HepG2 (cell line): ENCODE data around the gene BEST2. TPM values are rescaled to one million over a fixed set of nuclear protein-coding genes. Genes with fewer than 3 reads are reported as not detected.
A peak's percentile ranks its signal among the peaks of the same experiment; 100 is the strongest.

ENCODE experiments used
- HNF4G ChIP-seq, 2 experiments: sonication (generic) in 1 of 2; formaldehyde crosslinking in 1 of 2; IDR thresholded peaks; 2 replicates each; pipeline versions ENCODE4 v1.4.0 to v1.6.1; 2011 to 2020; ENCODE audit warnings: borderline replicate concordance in 2 of 2, low read depth in 2 of 2, mild to moderate bottlenecking in 2 of 2, low read length in 1 of 2, missing genetic modification reagents in 1 of 2, moderate library complexity in 1 of 2
- RFXAP ChIP-seq: sonication (generic); formaldehyde crosslinking; IDR thresholded peaks from 2 replicates; pipeline ENCODE4 v1.4.0; 2020; ENCODE audit warnings: missing genetic modification reagents, borderline replicate concordance
- ZFYVE20 ChIP-seq: sonication (generic); formaldehyde crosslinking; IDR thresholded peaks from 2 replicates; pipeline ENCODE4 v1.8.0; 2023; ENCODE audit warnings: low read depth, mild to moderate bottlenecking, moderate library complexity, missing genetic modification reagents, borderline replicate concordance
- ZNF460 ChIP-seq: sonication (generic); formaldehyde crosslinking; IDR thresholded peaks from 2 replicates; pipeline ENCODE4 v1.5.1; 2020; ENCODE audit warnings: missing genetic modification reagents, mild to moderate bottlenecking, borderline replicate concordance
- ZNF563 ChIP-seq: sonication (generic); formaldehyde crosslinking; IDR thresholded peaks from 2 replicates; pipeline ENCODE4 v1.8.0; 2022; ENCODE audit warnings: mild to moderate bottlenecking, moderate library complexity, missing genetic modification reagents
- ZNF761 ChIP-seq: sonication (generic); formaldehyde crosslinking; conservative IDR thresholded peaks from 2 replicates; pipeline ENCODE4 v1.4.0; 2020; ENCODE audit warnings: mild to moderate bottlenecking, missing genetic modification reagents
- ZNF773 ChIP-seq: sonication (generic); formaldehyde crosslinking; IDR thresholded peaks from 2 replicates; pipeline ENCODE4 v1.4.0; 2020; ENCODE audit warnings: missing genetic modification reagents, borderline replicate concordance
- ZSCAN20 ChIP-seq: sonication (generic); formaldehyde crosslinking; IDR thresholded peaks from 2 replicates; pipeline ENCODE4 v1.4.0; 2020; ENCODE audit warnings: missing genetic modification reagents, mild to moderate bottlenecking, borderline replicate concordance
- ZSCAN31 ChIP-seq: sonication (generic); formaldehyde crosslinking; IDR thresholded peaks from 2 replicates; pipeline ENCODE4 v1.5.0; 2020; ENCODE audit warnings: low read depth, mild to moderate bottlenecking, missing genetic modification reagents
- polyA plus RNA-seq, 8 experiments: library from polyadenylated mRNA; depleted of rRNA in 3 of 8; stranded (reverse) in 7 of 8; unstranded in 1 of 8; fragments of >200 nt; fragmentation: Illumina TruSeq in 4 of 8; extraction: Trizol in 4 of 8; gene quantifications; 2 replicates each; pipeline versions ENCODE4 v1.2.1 to v1.2.3, GENCODE V29; 2011 to 2016; ENCODE audit warnings: low read depth in 4 of 8, missing spikeins in 1 of 8, mixed read lengths in 1 of 8; ENCODE audit not compliant: insufficient read depth in 1 of 8
- total RNA-seq, 5 experiments: library from RNA; depleted of rRNA; stranded (reverse); fragments of >200 nt; fragmentation: Illumina TruSeq; extraction: Trizol; gene quantifications; 2 replicates each; pipeline ENCODE4 v1.2.3, GENCODE V29; 2016; ENCODE audit warnings: low read depth in 1 of 5
- TF ChIP-seq, protein P1 (sequence below): sonication (generic); formaldehyde crosslinking; IDR thresholded peaks from 2 replicates; pipeline ENCODE4 v1.4.0; 2020; ENCODE audit warnings: missing genetic modification reagents, mild to moderate bottlenecking, borderline replicate concordance
- TF ChIP-seq, protein P2 (sequence below): sonication (generic); formaldehyde crosslinking; IDR thresholded peaks from 2 replicates; pipeline ENCODE4 v1.5.1; 2020; ENCODE audit warnings: mild to moderate bottlenecking, missing genetic modification reagents, borderline replicate concordance
- TF ChIP-seq, protein P3 (sequence below): sonication (generic); formaldehyde crosslinking; IDR thresholded peaks from 2 replicates; pipeline ENCODE4 v1.5.1; 2020; ENCODE audit warnings: mild to moderate bottlenecking, missing genetic modification reagents, borderline replicate concordance

BEST2 gene
- total and polyA plus RNA-seq, 2 of the 13 experiments (the other 11 are each of a cell fraction or from before 2014, with no cell fraction given): not detected

DNA sequence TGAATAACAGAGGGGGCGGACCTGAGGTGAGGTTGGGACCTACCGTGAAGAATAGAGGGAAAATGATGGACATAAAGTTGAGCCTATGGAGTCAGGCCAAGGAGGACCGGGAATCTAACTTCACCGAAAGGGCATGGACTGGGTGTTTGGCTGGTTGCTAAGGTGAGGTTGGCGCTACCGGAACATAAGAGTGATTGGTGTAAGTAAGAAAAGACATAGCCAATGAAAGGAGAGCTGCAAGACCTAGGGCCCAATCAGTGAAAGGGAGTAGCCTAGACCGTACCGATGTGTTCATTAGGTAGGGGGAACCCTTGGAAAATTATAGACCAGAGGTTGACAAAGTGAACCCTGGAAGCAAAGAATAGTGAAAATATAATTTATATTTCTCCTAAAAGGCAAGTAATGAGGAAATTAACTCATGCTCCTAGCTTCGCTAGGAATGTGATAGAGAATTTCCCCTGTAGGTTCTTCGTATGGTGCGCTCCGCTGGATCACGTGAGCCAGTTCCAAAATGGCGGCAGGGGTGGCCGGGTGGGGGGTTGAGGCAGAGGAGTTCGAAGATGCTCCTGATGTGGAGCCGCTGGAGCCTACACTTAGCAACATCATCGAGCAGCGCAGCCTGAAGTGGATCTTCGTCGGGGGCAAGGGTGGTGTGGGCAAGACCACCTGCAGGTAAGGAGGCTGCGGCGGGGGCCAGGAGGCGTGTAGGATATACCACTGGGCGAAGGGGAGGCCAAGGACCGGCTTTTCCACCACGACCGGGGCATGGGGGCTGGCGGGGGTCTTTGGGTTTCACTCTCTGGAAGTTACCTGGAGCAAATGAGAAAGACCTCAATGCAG lies 14.4 kb upstream of the BEST2 start, which contains the start of gene GET3 (continued):
- TF ChIP-seq ZSCAN31: no peak
- TF ChIP-seq ZNF563 (CRISPR knock-in tag): no peak
- TF ChIP-seq, protein P1, sequence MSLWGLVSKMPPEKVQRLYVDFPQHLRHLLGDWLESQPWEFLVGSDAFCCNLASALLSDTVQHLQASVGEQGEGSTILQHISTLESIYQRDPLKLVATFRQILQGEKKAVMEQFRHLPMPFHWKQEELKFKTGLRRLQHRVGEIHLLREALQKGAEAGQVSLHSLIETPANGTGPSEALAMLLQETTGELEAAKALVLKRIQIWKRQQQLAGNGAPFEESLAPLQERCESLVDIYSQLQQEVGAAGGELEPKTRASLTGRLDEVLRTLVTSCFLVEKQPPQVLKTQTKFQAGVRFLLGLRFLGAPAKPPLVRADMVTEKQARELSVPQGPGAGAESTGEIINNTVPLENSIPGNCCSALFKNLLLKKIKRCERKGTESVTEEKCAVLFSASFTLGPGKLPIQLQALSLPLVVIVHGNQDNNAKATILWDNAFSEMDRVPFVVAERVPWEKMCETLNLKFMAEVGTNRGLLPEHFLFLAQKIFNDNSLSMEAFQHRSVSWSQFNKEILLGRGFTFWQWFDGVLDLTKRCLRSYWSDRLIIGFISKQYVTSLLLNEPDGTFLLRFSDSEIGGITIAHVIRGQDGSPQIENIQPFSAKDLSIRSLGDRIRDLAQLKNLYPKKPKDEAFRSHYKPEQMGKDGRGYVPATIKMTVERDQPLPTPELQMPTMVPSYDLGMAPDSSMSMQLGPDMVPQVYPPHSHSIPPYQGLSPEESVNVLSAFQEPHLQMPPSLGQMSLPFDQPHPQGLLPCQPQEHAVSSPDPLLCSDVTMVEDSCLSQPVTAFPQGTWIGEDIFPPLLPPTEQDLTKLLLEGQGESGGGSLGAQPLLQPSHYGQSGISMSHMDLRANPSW: no peak
- no peak for TF ChIP-seq ZSCAN20 (CRISPR knock-in tag)
- TF ChIP-seq RFXAP (CRISPR knock-in tag): peak; percentile 97
- TF ChIP-seq, protein P2, sequence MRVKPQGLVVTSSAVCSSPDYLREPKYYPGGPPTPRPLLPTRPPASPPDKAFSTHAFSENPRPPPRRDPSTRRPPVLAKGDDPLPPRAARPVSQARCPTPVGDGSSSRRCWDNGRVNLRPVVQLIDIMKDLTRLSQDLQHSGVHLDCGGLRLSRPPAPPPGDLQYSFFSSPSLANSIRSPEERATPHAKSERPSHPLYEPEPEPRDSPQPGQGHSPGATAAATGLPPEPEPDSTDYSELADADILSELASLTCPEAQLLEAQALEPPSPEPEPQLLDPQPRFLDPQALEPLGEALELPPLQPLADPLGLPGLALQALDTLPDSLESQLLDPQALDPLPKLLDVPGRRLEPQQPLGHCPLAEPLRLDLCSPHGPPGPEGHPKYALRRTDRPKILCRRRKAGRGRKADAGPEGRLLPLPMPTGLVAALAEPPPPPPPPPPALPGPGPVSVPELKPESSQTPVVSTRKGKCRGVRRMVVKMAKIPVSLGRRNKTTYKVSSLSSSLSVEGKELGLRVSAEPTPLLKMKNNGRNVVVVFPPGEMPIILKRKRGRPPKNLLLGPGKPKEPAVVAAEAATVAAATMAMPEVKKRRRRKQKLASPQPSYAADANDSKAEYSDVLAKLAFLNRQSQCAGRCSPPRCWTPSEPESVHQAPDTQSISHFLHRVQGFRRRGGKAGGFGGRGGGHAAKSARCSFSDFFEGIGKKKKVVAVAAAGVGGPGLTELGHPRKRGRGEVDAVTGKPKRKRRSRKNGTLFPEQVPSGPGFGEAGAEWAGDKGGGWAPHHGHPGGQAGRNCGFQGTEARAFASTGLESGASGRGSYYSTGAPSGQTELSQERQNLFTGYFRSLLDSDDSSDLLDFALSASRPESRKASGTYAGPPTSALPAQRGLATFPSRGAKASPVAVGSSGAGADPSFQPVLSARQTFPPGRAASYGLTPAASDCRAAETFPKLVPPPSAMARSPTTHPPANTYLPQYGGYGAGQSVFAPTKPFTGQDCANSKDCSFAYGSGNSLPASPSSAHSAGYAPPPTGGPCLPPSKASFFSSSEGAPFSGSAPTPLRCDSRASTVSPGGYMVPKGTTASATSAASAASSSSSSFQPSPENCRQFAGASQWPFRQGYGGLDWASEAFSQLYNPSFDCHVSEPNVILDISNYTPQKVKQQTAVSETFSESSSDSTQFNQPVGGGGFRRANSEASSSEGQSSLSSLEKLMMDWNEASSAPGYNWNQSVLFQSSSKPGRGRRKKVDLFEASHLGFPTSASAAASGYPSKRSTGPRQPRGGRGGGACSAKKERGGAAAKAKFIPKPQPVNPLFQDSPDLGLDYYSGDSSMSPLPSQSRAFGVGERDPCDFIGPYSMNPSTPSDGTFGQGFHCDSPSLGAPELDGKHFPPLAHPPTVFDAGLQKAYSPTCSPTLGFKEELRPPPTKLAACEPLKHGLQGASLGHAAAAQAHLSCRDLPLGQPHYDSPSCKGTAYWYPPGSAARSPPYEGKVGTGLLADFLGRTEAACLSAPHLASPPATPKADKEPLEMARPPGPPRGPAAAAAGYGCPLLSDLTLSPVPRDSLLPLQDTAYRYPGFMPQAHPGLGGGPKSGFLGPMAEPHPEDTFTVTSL: no peak
- no peak for TF ChIP-seq HNF4G (IDR thresholded peaks at IDR 0.05; ENCODE audit: borderline replicate concordance, low read depth, low read length)
- no peak for TF ChIP-seq HNF4G (CRISPR knock-in tag; IDR thresholded peaks at IDR 0.05; ENCODE audit: borderline replicate concordance, low read depth)
- no peak for TF ChIP-seq ZNF460 (CRISPR knock-in tag)
- no peak for TF ChIP-seq ZFYVE20 (CRISPR knock-in tag)
- no peak for TF ChIP-seq ZNF773 (CRISPR knock-in tag)
- TF ChIP-seq, protein P3, sequence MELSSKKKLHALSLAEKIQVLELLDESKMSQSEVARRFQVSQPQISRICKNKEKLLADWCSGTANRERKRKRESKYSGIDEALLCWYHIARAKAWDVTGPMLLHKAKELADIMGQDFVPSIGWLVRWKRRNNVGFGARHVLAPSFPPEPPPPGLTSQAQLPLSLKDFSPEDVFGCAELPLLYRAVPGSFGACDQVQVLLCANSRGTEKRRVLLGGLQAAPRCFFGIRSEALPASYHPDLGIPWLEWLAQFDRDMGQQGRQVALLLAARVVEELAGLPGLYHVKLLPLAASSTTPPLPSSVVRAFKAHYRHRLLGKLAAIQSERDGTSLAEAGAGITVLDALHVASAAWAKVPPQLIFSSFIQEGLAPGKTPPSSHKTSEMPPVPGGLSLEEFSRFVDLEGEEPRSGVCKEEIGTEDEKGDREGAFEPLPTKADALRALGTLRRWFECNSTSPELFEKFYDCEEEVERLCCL: no peak
- TF ChIP-seq ZNF761: no peak
